ENCODE results near the gene C3orf62.

GRCh38 chr3:49294343-49294742, 17.3 kb upstream of the C3orf62 start:
- TF ChIP-seq CTCF (IDR thresholded peaks at IDR 0.05) = no peak
- no peak for TF ChIP-seq POLR2A (IDR thresholded peaks at IDR 0.05)
